MG63 (cell line): ENCODE measurements around the gene BLMH. TPM values are rescaled to one million over a fixed set of nuclear protein-coding genes. Genes with fewer than 3 reads are reported as not detected.
"Not testable (repeated sequence)": the region's sequence is repeated elsewhere in the genome, so short reads cannot be mapped to it uniquely, and the experiment has no call there.

Experiments
- DNase-seq: peaks from one replicate; pipeline ENCODE4 v3.0.0-alpha.2; 2020
- H3K27me3 ChIP-seq: fragments of 250-450 bp; sonication (Bioruptor Pico); 2 replicates; pipeline ENCODE4 v1.5.1; 2020; ENCODE audit warnings: mild to moderate bottlenecking, moderate library complexity
- H3K36me3 ChIP-seq: fragments of 250-450 bp; sonication (Bioruptor Pico); 2 replicates; pipeline ENCODE4 v1.5.1; 2020; ENCODE audit warnings: mild to moderate bottlenecking, moderate library complexity
- H3K4me3 ChIP-seq: fragments of 250-450 bp; sonication (Bioruptor Pico); 2 replicates; pipeline ENCODE4 v1.5.1; 2020; ENCODE audit warnings: mild to moderate bottlenecking, moderate library complexity
- H3K9me3 ChIP-seq: fragments of 250-450 bp; sonication (Bioruptor Pico); 2 replicates; pipeline ENCODE4 v1.5.1; 2020; ENCODE audit warnings: mild to moderate bottlenecking, moderate library complexity
- total RNA-seq: library from RNA; depleted of rRNA; stranded (reverse); fragments of >200 nt; shearing (Covaris generic); gene quantifications from 2 replicates; pipeline ENCODE4 v1.2.3, GENCODE V29; 2014; ENCODE audit warnings: low replicate concordance; rRNA removed

The BLMH gene
- total RNA-seq, 1 experiment from 2014 or later, result 45.0 TPM

DNA sequence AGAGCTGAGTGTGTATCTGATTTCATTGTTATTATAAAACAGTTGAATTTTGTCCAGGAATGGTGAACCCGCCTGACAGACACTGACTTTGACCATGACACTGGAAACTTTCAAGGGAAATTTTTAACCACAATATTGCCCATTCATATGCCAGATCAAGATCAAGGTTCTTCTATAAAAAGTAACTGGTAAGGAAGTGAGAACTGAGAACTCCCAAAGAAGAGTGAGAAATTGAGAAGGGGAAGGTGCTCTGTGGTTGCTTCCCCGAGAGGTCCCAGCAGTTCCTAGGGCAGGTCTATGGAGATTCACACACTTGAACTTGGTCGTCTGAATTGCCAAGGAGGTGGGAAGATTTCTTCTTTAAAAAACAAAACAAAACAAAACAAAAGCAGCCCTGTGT is 83.5 kb downstream of the BLMH start:
- no peak for DNase-seq
- Histone ChIP-seq H3K36me3 (no peaks in the 10 kb centered on the region), H3K4me3 (no peak overlapping the region), H3K9me3 (no peaks in the 10 kb centered on the region), H3K27me3 (peaks cover 6% of the 10 kb centered on the region; the same call in 1 of the 2 replicates)

- Histone ChIP-seq H3K9me3 (no peaks in the 10 kb centered on the region), H3K27me3 (peaks cover 6% of the 10 kb centered on the region; the same call in 1 of the 2 replicates), H3K4me3 (no peak overlapping the region), H3K36me3 (no peaks in the 10 kb centered on the region)
- no peak for DNase-seq
Observed at GRCh38 chr17:30207655-30208054, 84.1 kb downstream of the BLMH start.

- peaks cover 6% of the 10 kb centered on the region; the same call in 1 of the 2 replicates for H3K27me3 ChIP-seq
- H3K9me3 ChIP-seq, result no peaks in the 10 kb centered on the region
- H3K4me3 ChIP-seq, result no peak overlapping the region
- DNase-seq, result no peak
- no peaks in the 10 kb centered on the region for H3K36me3 ChIP-seq
Observed at GRCh38 chr17:30203471-30203981, 88.2 kb downstream of the BLMH start.

DNA sequence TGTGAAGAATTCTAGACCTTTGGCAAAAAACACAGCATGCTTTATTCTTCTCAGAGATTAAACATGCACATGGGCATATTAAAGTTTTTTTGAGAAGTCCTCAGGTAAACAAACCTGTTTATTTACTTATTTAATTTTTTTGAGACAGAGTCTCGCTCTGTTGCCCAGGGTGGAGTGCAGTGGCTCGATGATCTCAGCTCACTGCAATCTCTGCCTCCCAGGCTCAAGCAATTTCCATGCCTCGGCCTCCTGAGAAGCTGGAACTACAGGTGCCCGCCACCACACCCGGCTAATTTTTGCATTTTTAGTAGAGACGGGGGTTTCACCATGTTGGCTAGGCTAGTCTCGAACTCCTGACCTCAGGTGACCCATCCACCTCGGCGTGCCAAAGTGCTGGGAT is 91.1 kb downstream of the BLMH start:
- not testable (repeated sequence) for H3K9me3 ChIP-seq, DNase-seq, H3K36me3 ChIP-seq, H3K27me3 ChIP-seq, H3K4me3 ChIP-seq

GRCh38 chr17:30200106-30200505 is 91.6 kb downstream of the BLMH start:
- no peak for DNase-seq
- Histone ChIP-seq H3K9me3 (no peaks in the 10 kb centered on the region), H3K27me3 (no peaks in the 10 kb centered on the region), H3K4me3 (no peak overlapping the region), H3K36me3 (no peaks in the 10 kb centered on the region)

GRCh38 chr17:30199600-30199999 is 92.1 kb downstream of the BLMH start:
- Histone ChIP-seq H3K36me3 (no peaks in the 10 kb centered on the region), H3K27me3 (no peaks in the 10 kb centered on the region), H3K9me3 (no peaks in the 10 kb centered on the region), H3K4me3 (no peak overlapping the region)
- DNase-seq, result no peak

Other genes with a start within 250 kb of the BLMH start
- gene NSRP1, start 175.1 kb downstream of the BLMH start, total RNA-seq, result 0.76 and 4.7 TPM in 2 replicates
- not detected in 2 replicates for gene SLC6A4, start 56.2 kb downstream of the BLMH start, total RNA-seq
- gene TMIGD1, start 42.1 kb upstream of the BLMH start, total RNA-seq, result not detected in 2 replicates
- gene CPD, start 87.0 kb upstream of the BLMH start, total RNA-seq, result 38.8 and 46.3 TPM in 2 replicates
- 33.5 and 61.0 TPM in 2 replicates for gene GOSR1, start 185.5 kb upstream of the BLMH start, total RNA-seq